ENCODE data around the gene TMEM204.

Gene TMEM204

DNA sequence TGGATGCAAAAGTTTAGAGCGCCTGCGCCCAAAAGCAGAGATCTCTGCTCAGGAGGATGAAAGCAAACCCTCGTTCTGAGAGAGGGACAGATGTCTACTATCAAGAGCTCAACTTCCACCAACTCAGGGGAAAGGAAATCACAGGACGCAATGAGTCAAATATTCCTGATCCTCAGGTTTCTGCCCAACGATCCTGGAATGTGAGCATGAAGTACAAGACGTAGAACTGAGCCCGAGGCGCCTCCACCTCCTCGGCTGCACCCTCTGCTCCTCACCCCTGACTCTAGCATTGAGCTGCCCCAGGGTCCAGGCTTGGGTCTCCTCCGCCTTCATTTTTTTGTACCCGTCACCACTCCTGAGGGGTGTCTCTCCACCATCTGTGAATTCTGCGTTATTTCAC is 63.0 kb downstream of the TMEM204 start:
- Mint-ChIP-seq H3K9me3 (no peaks in the 10 kb centered on the region), H3K4me3 (no peak overlapping the region), H3K27ac (no peak overlapping the region), H3K27me3 (no peaks in the 10 kb centered on the region), H3K36me3 (ENCODE audit: insufficient read depth) (no peaks in the 10 kb centered on the region), H3K4me1 (ENCODE audit: low read depth in 2 of 2) (no peaks in the 10 kb centered on the region)
- no peak for DNase-seq
- no peak for ATAC-seq (replicated peaks)

DNA sequence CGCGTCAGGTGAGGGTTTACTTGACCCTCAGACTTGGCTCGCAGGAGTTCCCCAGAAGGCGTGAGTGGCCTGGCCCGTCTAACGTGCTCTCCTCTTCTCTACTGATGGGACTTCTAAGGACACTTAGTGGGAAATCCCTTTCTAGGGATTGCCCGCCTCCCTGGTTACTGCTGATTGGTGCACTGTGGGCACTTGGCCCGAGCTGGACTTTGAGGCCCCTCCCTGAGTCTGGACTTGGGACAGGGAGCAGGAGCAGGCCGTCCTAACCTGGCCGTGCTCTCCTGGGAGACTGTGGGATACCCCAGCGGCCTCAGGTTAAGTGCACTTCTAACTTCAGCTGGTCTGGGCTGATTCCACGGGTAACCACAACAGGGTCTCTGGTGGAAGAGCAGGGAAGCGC is 63.7 kb downstream of the TMEM204 start:
- DNase-seq (no peak), ATAC-seq (replicated peaks) (no peak)
- H3K36me3 Mint-ChIP-seq (ENCODE audit: insufficient read depth), result no peaks in the 10 kb centered on the region
- H3K9me3 Mint-ChIP-seq, result no peaks in the 10 kb centered on the region
- no peak overlapping the region for H3K27ac Mint-ChIP-seq
- no peak overlapping the region for H3K4me3 Mint-ChIP-seq
- H3K4me1 Mint-ChIP-seq (ENCODE audit: low read depth in 2 of 2), result no peaks in the 10 kb centered on the region
- no peaks in the 10 kb centered on the region for H3K27me3 Mint-ChIP-seq

DNA sequence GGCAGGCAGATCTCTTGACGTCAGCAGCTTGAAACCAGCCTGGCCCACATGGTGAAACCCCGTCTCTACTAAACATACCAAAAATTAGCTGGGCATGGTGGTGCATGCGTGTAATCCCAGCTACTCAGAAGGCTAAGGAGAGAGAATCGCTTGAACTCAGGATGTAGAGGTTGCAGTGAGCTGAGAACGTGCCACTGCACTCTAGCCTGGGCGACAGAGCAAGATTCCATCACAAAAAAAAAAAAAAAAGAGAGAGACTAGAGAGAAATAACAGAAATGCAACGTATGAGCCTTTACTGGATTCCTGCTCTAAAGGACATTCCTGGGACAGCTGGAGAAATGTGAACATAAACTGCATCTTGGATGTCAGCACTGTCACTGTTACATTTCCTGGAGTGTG is 67.6 kb downstream of the TMEM204 start:
- DNase-seq (no peak), ATAC-seq (replicated peaks) (no peak)
- Mint-ChIP-seq H3K9me3 (no peaks in the 10 kb centered on the region), H3K36me3 (ENCODE audit: insufficient read depth) (no peaks in the 10 kb centered on the region), H3K4me3 (no peak overlapping the region), H3K27me3 (no peaks in the 10 kb centered on the region), H3K4me1 (ENCODE audit: low read depth in 2 of 2) (no peaks in the 10 kb centered on the region), H3K27ac (no peak overlapping the region)

DNA sequence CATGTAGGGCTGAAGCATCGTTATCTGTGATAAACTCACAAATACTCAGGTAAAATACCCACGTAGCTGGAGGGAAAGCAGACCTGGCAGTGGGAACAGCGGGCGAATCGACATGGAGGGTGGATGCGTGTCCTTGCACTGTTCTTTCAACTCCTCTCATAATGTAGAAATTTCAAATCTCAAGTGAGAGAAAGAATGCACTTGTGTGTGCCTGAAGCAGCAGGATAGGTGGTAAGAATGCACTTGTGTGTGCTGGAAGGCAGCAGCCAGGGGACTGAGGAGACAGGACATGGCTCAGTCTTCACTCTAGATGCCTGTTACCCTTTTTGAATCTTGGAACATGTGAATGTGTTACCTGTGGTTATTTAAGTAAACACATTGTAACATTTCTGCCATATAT is 68.0 kb downstream of the TMEM204 start:
- Mint-ChIP-seq H3K36me3 (ENCODE audit: insufficient read depth) (no peaks in the 10 kb centered on the region), H3K4me1 (ENCODE audit: low read depth in 2 of 2) (no peaks in the 10 kb centered on the region), H3K4me3 (no peak overlapping the region), H3K9me3 (no peaks in the 10 kb centered on the region), H3K27ac (no peak overlapping the region), H3K27me3 (no peaks in the 10 kb centered on the region)
- DNase-seq (no peak), ATAC-seq (replicated peaks) (no peak)

DNA sequence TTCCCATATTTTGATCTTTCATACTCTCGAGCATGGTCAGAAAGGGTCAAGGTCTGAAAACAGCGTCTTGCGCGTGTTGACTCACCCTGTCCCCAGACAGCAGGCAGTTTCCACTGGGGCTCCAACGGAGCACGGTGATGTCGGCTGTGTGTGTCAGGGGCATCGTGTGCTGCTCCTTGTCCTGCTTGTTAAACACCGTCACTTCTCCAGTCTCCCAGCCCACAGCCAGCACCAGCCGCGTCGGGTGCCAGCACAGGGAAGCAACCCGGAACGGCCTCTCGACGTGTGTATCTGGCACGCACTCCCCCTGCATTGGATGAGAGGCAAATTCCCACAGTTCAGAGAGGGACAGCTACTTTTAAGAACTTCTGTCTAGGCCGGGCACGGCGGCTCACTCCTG is 68.8 kb downstream of the TMEM204 start:
- no peaks in the 10 kb centered on the region for H3K9me3 Mint-ChIP-seq
- no peak overlapping the region for H3K27ac Mint-ChIP-seq
- no peak overlapping the region for H3K4me3 Mint-ChIP-seq
- ATAC-seq (replicated peaks), result no peak
- no peak for DNase-seq
- no peaks in the 10 kb centered on the region for H3K4me1 Mint-ChIP-seq (ENCODE audit: low read depth in 2 of 2)
- peaks cover 2% of the 10 kb centered on the region for H3K36me3 Mint-ChIP-seq (ENCODE audit: insufficient read depth)
- no peaks in the 10 kb centered on the region for H3K27me3 Mint-ChIP-seq

Data from effector memory CD8-positive, alpha-beta T cell (primary cell).